Measurements from ENCODE around the gene STX1A.
"Not testable (repeated sequence)": the region's sequence is repeated elsewhere in the genome, so short reads cannot be mapped to it uniquely, and the experiment has no call there.

Gene STX1A

DNA sequence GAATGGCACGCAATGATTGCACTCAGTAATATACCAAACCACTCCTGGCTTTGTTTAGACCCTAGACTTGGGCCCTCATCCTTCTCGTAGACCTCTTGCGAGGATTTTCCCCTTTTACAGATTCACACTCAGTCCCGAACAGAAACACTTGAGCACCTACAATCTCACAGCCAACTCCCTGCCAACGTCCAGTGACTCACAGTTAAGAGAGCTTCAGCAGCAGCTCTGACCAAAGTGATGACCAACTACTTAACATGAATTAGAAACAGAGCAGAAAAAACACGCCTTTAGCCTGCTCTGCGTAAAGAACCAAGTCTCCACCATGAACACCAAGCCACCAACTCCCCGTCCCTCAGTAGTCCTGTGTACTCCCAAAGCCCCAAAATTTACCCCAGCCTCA, 38.4 kb downstream of the STX1A start:
- no peak for DNase-seq

GRCh38 chr7:73680501-73680900, 39.0 kb downstream of the STX1A start:
- no peak for DNase-seq

DNA sequence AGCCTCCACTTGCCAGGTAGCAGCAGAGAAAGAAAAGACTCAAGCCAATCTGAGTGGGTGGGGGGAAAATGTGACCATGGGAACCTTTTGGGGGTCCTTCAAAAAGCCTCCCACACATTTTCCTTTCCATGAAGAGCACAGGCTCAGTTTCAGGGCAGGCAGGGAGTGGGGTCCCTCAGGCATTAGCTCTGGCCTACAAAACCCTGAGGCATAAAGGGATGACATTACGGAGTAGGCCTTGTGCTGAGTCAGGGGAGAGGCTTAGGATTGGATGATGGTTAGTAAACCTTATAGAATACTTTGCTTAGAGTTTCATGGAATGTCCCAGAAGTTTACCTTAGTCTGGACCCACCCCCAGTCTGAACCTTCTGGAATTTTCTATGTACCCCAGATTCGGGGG, 39.8 kb downstream of the STX1A start:
- no peak for DNase-seq

- no peak for DNase-seq
Observed at GRCh38 chr7:73678862-73679261, 40.6 kb downstream of the STX1A start.

DNA sequence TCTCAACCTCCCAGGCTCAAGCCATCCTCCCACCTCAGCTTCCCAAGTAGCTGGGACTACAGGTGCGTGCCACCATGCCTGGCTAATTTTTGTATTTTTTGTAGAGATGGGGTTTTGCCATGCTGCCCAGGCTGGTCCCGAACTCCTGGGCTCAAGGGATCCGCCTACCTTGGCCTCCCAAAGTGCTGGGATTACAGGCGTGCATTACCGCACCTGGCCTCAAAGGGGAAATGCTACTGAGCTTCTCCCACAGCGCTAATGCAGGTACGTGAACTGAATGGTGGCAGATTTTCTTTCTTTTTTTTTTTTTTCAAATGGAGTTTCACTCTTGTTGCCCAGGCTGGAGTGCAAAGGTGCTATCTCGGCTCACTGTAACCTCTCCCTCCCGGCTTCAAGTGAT, 43.4 kb downstream of the STX1A start:
- not testable (repeated sequence) for DNase-seq

DNA sequence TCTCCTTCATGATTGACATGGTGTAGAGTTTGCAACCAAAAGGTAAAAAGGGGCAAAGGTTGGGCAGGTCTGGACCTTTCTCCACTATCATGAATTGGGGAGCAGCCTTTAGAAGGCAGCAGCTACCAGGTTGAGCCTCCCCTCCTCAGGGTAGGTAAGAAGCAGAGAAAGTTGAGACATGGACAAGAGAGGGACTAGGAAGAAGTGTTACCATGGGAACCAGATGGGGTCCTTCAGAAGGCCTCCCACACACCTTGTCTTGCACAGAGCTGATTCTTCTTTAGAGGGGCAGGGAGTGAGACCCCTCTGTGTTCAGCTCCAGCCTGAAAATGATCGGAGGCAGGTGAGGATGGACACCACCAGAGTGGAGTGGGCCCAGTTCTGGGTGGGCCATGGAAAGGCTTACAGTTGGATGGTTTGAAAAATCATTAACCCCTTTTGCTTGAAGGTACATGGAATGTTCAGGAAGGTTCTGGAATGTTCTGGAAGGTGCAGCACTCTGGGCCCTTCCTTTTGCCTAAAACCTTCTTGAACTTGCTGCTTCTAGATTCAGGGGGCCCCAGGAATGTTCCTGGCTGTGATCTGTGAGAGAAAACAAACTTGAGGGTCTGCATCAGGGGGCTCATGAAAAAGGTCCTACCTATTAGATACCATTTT, 44.9 kb downstream of the STX1A start:
- DNase-seq: no peak

GRCh38 chr7:73671857-73672445, 47.5 kb downstream of the STX1A start:
- DNase-seq: no peak

DNA sequence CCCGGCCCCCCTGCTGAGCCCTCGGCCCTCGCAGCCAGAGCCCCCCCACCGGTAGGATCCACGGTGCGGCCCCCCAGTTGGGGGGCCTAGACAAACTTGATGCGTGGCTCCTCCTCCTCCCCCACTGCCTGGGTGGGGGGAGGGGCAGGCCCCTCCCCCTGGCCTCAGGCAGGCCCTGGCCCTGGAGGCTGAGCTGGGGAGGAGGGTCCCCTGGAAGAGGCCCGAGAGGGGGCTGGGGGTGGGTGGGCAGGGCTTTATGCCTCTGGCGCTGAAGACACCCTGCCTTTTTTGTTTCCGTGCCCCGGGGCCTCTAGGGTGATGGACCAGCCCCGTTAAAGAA, 48.2 kb downstream of the STX1A start:
- DNase-seq: no peak

- no peak for DNase-seq
Observed at GRCh38 chr7:73669858-73670385, 49.5 kb downstream of the STX1A start.

- DNase-seq: peak; percentile 32
Observed at GRCh38 chr7:73669288-73669701, 50.2 kb downstream of the STX1A start.

- no peak for DNase-seq
Observed at GRCh38 chr7:73668886-73669230, 50.6 kb downstream of the STX1A start.

DNA sequence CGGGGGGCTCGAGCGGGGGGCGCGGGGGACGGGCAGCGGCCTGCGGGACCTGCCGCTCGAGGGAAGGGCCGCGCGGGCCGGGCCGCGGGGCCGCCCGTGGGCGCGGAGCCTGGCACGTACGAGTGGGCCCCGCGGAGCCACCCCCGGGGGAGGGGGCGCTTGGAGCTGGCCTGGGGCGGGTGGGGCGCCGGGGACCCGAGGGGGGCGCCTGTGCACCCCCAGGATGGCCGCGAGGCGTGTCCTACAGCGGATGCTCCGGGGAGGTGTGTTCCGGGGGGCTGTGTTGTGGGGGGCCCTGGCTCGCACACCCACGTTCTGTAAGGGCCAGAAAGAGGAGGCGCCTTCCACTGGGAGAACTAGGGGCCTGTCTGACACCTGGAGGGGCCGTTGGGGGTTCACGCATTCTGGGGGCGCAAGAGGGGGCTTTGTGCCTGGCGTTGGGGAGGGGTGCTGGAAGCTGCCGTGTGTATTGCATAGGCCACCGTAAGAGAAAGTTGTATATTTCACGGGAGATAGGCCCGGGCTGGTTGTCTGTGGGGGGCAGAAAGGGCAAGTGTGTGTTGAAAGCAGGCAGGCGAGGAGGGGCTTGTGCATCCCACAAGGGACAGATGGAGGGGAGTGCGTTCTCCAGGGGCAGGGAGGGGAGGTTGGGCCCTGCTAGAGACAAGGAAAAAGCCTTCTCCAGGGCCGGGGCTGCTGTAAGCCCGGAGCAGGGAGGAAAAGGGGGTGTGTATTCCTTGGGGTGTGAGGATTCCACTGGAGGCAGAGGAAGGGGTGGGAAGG, 51.2 kb downstream of the STX1A start:
- peak; percentile 83 for DNase-seq

- peak; percentile 97 for DNase-seq
Observed at GRCh38 chr7:73667344-73668102, 51.9 kb downstream of the STX1A start, which contains the start of gene VPS37D. Gene VPS37D (plus strand): TSS chr7:73667831. CDS start chr7:73667959, 128 bp downstream.

GRCh38 chr7:73663033-73663432, 56.4 kb downstream of the STX1A start:
- DNase-seq: no peak

DNA sequence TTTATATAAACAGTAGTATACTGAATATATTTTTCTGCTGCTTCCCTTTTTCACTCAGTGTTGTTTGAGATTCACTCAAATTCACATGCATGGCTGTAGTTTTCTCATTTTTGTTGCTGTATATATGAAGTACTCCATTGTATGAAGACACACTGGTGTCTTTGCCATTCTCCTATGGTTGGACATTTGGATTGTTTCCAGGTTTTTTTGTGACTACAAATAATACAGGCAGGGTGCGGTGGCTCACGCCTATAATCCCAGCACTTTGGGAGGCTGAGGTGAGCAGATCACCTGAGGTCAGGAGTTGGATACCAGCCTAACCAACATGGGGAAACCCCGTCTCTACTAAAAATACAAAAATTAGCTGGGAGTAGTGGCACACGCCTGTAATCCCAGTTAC, 58.9 kb downstream of the STX1A start:
- not testable (repeated sequence) for DNase-seq

GRCh38 chr7:73659983-73660382, 59.5 kb downstream of the STX1A start:
- DNase-seq: no peak

- DNase-seq: not testable (repeated sequence)
Observed at GRCh38 chr7:73655309-73655708, 64.2 kb downstream of the STX1A start.

GRCh38 chr7:73652541-73652949, 66.9 kb downstream of the STX1A start:
- no peak for DNase-seq

DNA sequence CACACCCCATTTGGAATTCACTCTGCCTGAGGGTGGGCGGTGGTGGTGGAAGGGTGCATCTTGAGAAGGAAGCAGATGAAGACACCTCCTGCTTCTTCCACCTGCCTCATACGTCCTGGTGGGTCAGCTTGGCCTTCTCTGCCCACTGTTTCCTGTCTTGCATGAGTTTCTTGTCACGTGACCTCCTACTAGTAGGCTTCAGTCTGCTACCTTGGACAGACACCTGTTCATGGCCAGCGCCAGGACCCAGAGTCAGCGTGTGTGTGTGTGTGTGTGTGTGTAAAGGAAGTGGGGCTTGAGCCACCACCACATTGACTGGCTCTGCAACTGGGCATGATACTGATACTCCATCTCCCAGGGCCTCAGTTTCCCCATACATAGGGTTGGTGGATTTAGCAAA, 68.9 kb downstream of the STX1A start:
- no peak for DNase-seq

DNA sequence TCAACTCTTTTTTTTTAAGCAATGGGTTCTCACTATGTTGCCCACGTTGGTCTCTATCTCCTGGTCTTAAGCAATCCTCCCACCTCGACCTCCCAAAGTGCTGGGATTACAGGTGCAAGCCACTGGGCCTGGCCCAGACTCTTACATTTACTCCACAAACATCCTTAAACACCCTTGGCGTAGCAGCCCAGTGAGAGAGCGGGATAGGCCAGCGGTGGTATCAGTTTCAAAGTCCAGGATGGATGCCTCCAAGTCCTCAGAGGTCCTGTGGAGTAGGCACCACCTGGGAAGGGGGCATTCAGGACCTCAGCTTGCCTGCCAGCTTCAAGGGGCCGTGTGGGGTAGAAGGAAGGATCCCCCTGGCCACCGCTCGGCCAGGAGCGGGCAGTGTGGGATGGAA, 69.9 kb downstream of the STX1A start:
- no peak for DNase-seq
